Glomerular visceral epithelial cell (primary cell): Measurements from ENCODE around the gene PTPRC.
A peak's percentile ranks its signal among the peaks of the same experiment; 100 is the strongest.

Source experiments
- DNase-seq: peaks from one replicate; pipeline ENCODE4 v3.0.0-alpha.2; 2016; ENCODE audit errors: extremely low spot score

The PTPRC gene

DNA sequence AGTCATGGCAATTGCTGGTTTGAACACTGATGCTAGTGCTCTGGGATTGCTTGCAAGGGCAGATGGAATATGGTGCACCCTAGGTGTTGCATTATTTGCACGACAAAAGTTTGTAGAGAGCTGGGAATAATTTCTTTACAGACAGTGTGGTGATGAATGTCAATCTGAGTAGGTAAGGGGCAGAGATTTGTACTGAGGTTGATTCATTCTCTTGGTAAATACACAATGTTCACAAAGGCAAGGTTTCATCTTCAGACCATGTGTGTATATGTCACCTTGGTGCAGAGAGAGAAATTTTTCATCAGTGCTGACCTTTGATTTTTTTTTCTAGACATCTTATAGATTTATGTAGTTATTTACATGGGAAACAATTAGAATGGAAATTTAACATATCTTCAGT is 5.0 kb downstream of the PTPRC start:
- DNase-seq, result no peak

DNA sequence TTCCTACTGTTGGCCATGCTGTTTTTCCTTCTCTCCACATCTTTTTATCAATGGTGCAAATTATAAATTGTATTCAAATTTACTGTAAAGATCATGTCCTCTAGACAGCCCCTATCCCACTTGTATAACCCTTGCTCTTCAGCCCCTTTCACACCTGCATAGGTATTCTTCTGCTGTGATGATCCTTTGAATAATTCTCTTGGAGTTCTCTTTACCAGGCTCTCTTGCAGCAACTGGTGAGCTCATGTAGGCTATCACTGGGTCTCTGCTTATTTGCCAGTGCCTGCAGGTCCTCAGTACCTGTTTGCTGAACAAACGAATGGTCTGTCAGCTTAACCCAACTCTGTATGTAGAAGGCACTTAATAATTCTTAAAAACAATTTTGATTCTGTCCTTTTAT is 8.2 kb downstream of the PTPRC start:
- DNase-seq, result no peak

DNA sequence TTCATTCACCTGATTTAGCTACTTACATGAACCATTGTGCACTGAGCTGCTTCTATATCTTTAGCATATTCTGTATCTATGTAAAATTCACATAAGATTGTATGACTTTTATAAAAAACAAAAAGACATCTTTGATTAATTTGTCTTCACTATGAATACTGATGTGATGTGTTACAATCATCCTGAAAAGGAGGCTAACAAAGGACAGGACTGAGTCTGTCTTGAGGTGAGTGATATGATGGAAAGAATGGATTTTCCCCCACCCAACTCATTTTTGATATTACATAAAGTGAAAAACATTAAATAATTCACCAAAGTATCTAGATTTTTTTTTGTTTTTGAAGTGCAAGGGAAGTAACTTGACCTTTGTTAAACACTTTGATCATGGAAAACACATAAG is 9.8 kb downstream of the PTPRC start:
- DNase-seq, result no peak

DNA sequence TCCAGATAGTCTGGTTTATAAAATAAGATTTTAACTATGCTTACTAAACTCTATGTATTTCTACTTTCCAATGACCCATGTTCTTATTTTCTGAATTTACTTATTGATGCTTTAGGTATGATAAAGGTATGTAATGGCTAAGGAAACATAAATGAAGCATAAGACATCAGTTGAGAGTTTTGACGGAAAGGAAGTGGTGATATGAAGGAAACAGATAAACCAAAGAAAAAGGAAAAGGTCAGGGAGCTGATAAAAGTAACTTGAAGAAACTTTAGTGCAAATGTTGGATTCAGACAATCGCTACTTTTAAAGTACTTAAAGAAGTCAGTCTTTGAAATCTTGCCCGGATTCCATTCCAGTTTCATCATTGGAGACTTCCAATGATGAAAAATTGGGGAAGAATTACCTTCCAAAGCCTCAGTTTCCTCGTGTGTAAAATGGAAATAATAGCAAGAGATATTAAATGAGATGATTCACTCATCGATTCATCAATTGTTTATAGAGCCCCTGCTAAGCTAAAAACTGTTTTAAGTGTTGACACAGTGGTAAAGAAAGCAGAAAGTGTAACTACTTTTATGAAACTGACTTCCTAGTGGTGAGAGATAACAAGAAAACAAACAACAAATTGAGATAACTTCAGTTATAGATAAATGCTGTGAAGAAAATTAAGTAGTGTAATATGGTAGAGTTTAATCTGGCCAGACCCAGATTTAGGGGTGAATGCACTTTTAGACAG is 10.6 kb downstream of the PTPRC start:
- DNase-seq, result no peak

DNA sequence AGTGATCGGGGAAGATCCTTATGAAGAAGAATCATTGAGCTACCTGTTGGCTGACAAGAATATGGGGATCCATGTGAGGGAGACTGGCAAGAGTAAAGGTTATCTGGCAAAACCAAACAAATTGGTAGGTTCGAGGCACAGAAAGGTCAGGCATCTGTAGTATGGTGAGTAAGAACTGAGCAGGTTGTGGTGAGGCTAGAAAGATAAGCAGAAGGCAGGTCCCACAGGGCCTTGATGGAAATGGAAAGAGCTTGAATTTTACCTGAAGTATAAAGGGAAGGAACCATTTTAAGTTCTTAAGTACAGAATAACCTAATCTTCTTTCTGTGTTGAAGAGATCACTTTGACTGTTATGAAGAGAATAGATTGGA is 11.1 kb downstream of the PTPRC start:
- DNase-seq, result no peak

DNA sequence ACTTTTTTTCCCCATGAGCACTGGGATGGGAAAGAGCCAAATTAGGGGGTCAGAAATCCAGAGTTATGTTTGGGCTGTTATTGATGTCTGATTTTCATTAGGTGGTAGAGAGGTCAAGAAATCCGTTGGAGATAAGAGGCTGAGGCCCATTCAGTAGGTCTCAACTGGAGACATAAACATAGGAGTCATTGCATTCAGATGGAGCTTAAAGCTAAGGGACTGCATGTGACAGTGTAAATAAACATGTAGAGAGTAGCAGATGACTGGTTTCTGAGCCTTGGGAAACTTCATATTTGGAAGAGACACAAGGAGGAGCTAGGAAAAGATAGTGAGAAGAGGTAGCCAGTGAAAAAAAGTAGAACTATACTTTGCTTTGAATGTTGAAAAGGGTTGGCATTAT is 11.7 kb downstream of the PTPRC start:
- DNase-seq, result no peak

DNA sequence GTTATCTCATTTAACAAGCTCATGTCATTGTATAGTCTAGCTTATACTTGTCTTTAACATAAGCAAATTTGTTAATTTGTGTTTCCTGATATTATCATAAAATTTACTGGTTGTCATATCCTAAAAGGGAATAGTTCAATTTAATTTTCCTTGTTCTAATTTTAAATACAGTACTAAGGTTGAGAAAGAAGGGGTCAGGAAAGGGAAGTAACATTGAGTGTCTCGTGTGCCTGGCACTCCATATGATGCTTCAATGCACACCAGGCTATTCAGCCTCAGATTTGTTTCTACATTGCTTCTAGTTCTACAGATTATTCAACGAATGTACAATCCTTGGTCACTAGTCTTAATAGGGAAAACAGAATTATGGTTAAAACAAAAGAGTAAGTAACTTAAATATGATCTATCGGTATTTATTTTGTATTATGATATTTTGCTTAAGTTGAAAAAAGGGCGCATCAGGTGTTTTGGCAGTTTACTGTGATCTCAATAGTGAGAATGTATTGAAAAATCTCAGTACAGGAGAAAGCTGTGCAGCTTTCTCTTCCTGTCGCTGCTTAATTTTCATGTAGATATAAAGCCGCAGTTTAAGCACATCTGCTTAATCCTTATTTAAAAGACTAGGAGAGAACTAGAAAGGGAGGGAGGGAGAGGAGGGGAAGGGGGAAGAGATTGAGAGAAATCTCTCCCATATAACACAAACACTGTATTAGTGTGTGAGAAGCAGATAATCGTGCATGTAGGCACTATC is 13.0 kb downstream of the PTPRC start:
- DNase-seq, result no peak

DNA sequence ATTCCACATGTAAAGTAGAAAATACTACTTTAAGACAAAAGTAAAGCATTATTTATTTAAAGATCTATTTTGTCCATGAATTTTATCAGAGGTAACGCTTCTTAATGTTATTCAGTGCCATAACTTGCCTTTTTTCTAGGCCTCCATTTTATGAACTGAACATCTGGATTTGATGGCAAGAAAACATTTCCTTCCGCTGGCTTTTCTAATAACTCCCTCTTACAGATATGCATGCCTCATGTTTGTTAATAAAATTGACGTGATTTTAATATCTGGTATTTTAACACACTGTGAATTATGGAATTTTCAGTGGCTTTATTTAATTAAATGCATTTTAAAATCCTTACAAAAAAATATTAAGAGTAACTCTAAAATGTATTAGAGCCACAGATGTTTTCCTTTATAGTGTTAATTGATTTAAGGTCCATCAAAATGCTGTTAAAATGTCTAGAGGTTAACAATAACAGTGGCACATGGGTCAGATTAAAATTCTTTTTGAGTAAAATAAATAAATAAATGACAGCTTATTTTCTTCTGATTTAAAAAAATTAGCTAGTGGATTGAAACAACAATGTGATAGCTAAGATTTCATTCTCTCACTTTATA is 15.1 kb downstream of the PTPRC start:
- DNase-seq, result no peak

DNA sequence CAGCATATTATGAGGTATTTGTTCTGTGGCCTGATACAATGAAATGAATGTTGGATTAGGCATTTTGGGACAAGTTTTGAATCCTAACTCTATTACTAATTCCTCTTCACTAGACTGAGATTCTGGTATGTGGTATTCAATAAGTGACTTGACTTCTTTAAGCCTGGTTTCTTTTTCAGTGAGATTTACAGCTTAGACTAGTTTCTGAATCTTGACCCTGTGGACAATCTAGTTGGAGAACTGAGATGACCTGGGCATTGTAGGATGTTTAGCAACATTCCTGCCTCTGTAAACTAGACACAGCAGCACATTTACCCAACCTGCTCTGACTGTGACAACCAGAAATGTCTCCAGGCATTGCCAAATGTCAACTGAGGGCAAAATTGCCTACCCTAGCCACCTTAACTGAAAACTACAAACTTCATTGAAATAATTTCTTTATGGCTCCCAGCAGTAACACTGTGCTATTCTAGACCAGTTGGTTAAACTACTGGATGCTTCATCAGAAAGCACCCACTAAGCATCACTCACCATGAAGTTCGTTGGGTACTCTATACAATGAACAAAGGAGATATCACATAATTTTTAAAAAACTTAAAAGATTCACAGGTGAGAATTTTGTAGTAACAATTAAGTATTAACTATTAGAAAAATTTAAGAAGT is 16.8 kb downstream of the PTPRC start:
- no peak for DNase-seq

DNA sequence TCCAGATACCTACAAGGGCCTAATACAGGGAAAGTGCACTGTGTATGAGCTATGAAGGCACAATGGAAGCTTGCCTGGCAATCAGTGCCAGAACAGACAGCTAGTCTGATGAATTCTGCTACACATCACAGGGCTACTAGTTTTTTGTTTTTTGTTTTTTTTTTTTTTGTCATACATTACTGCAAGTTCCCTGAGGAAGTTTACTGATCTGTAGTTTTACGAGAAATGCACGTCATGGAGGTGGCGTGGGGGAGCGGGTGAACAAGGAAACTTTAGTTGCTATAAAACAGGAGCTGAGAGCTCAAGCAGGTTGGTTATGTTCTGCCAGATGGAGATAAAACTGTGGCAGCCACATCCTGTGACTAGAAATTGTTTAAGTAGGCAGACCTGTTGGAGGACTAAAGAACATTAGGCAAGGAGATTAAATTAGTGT is 17.7 kb downstream of the PTPRC start:
- DNase-seq, result no peak

DNA sequence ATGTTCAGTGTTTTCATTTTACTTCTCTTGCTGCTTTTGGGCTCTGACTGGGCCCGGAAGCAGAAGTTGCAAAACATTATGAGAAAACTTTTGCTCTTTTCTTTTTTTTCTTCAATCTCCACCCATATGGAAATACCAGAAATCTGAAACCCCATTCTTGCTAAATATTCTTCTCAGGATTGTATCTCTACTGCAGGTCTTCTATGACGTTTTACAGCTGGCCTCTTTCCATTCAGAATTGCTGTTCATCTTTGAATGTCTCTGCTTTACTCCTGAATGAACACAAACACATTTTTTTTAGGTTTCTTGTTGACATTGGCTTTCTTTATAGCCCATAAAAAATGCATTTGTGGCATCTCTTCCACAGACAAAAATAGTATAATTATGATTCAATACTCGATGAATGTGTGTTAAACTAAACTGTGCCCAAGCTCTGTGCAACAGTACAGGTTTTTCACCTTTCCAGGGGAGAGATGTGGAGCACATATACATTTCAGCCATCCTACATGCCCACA is 18.8 kb downstream of the PTPRC start:
- DNase-seq, result peak; percentile 76

DNA sequence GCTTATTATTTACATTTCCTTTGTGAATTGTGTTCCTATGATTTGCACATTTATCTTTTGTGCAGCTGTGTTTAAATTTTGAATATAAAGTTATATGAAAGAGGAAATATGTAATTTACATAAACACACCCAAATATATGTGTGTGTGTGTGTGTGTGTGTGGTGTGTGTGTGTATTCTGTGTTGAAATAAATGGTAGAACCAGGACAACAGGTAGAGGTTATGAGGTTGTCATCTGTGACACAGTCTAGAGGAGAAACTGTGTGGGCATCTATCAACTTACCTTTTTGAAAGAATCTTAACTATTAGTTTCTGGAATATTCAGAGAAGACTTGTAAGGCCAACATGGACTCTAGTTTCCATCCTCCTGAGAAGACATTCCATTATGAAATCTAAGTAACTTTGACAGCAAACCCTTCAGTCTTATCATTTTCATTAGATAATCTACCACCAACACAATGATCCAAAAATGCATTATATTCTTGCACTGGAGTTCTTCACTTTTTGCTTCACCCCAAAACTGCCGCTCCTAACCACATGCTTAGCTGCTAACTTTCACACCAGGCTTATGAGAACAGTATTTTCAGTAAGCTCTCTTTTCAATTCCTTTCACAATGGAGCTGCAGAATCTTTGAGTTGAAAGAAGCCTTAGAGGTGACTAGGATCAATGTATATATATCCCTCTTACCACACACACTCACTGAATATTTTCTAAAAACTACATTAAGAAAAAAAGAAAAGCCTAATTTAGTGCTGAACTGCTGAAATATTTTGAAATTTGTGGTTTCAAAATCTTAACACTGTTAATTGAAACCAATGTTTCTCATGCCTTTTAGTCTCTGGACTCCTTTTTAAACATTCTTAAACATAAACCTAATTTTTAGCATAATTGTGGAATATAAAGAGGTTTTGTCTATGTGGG is 21.8 kb downstream of the PTPRC start:
- DNase-seq, result no peak

DNA sequence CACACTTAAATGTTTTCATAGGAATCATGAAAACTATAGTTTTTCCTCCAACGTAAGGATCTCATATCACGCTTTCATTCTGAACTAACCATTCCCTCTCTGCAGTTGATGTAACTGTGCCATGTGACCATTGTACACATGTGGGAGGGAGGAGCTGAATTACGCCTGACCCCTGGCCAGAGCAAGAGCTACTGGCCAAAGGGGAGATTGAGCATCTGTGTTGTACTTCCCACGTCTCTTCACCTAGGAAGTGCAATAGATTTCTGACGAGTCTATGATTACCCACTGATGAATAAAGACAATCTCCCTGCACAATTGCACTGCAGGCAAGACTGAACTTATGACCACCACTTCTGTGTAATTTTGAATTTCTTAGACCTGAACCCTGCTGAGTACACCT is 24.0 kb downstream of the PTPRC start:
- DNase-seq, result no peak

DNA sequence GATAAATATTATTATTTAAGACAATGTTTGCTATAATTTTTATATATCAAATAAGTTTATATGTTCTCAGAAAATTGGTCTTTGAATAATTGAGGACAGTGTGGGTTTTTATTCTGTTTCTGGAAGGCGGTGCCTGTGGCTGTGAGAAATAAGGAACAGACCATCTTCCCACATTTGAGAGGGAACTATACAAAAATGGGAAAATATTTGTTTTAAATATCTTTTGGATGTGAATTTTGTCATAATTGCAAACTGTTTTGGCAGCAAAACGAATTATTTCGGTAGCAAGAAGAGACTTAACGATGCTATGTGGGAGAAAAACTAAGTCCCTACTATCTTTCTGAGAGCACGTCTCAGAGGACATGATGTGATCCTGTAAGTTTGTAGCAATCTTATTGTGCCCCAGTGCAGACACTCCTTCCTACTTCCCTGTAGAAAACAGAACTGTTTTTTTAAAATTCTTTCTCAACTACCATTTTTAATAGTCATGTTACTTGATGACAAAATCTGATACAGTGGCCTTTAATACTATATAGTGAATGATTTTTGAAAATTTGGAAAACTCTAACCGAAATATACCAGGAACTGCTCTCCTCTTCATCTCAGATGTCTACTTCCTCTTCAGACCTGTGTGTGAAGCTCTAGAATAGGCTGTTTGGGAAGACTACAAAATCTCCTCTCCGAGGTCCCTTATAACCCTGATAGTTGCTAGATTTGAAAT is 25.4 kb downstream of the PTPRC start:
- no peak for DNase-seq

DNA sequence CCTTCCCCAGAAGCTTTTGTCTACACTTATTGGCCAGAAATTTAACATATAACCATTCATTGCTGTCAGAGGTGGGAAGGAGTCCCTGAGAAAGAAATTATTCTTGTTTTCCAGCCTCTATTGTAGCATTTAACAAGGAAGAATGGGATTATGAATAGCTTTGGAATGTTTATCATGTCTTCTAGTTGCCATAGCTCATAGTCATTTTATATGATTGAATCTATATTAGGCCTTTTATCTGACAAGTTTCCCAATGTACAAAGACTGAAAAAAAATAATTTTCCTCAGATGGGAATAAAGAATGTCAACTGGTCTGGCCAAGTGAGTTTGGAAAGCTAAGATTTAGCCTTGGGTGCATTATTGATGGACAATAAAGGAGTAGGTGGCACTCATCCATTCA is 28.3 kb downstream of the PTPRC start:
- no peak for DNase-seq

DNA sequence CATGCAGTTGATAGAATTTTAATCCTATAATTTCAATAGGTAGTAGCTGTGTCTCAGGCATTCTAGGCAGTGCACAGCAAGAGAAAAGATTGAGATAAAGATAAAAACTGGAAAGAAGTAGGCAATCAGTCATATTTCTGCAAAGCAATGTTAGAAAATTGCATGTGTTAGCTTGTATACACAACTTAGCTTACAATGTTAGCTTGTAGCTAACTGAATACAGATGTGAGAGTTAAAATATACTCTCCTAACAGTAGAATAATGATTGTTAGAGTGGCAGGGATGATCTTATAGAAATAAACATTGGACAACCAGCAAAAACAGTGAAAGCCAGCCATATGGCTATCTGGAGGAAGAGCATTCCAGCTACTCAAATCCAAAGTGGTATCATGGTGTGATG is 29.0 kb downstream of the PTPRC start:
- DNase-seq, result no peak

DNA sequence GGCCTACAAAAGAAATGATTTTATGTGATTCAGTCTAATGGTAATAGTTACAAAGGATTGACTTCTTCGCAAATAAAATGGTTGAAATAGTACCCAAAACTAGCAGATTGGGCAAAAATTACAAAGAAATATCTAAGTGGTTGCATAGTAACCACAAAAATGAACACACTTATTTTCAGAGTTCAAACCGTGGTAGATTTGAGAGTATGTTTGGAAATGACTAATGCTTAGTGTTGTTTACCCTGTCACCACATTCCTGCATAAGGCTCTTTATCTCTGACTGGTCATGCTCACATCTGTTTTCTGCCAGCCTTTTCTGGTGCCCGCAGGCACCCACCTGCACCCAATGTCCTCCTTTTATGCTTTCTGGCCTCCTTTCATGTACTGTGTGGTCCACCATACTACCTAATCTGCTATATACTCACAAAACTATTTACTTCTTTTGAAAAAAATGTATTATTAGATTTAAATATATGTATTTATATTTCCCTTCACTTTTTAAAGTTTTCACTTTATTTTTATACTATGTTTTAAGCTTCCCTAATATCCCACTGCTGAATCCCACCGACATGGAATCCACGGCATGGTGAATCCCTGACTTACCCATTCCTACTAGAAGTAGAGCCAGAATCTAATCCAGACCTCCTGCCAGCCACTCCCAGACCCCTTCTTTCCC is 30.3 kb downstream of the PTPRC start:
- peak; percentile 88 for DNase-seq

DNA sequence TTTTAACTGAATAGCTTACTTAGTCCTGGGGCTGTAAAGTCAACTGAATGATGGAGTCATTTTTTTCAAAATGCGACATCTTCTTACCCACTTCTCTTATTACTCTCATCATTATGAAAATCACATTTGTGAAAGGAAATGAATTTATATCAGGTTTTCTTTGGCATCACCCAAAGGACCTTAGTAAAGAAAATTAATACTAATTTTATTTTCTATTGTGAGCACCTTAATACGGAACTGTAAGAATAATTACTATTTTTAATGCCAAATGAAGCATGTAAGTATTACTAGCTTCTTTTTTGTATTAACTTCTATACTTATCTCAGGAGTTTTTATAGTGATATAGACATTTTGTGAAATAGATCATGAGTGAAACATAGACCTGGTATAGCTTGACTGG is 30.9 kb downstream of the PTPRC start:
- DNase-seq, result no peak

DNA sequence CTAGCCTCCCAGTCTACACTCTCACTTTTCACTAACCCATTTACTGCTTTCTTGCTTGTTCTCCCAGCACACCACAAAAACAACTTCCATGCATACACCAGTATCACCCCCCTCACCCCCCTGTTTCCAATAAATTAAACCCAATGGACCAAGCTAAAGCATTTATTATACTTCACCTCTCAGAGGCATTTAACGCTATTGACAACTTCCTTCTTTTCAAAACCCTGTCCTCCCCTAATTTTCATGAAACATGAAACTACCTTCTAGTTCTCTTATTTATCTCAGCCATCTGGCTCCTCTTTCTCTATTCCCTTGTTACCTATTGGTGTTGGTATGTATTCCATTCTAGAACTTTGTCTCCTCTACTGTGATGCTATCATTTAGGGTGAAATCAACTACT is 32.3 kb downstream of the PTPRC start:
- DNase-seq, result no peak

DNA sequence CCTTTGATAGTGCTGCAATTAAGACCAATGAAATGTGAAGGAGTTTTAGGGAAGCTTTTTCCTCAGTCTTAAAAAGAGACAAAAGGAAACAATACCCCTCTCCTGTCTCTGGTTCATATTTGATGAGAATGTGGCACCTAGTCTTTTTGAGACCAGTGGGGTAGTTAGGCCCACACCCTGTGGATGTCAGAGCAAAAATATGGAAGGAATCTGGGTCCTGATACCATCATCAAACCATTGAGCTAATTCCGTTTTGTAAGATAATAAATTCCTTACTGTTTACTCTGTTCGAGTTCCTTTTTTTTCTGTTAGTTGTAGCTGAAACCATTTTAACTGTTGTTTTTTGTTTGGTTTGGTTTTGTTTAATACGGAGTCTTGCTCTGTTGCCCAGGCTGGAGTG is 33.3 kb downstream of the PTPRC start:
- no peak for DNase-seq
